Stimulated activated CD8-positive, alpha-beta memory T cell treated with anti-CD3 and anti-CD28 coated beads, Interleukin-2, amount 100 ng/mL, for 1 hour (primary cell): ENCODE data around the gene C1orf174.

Experiments
- DNase-seq, 2 donors: peaks; one replicate each; pipeline ENCODE4 v3.0.0-alpha.2; 2020; ENCODE audit warnings: low read depth in 2 of 2

The C1orf174 gene

DNA sequence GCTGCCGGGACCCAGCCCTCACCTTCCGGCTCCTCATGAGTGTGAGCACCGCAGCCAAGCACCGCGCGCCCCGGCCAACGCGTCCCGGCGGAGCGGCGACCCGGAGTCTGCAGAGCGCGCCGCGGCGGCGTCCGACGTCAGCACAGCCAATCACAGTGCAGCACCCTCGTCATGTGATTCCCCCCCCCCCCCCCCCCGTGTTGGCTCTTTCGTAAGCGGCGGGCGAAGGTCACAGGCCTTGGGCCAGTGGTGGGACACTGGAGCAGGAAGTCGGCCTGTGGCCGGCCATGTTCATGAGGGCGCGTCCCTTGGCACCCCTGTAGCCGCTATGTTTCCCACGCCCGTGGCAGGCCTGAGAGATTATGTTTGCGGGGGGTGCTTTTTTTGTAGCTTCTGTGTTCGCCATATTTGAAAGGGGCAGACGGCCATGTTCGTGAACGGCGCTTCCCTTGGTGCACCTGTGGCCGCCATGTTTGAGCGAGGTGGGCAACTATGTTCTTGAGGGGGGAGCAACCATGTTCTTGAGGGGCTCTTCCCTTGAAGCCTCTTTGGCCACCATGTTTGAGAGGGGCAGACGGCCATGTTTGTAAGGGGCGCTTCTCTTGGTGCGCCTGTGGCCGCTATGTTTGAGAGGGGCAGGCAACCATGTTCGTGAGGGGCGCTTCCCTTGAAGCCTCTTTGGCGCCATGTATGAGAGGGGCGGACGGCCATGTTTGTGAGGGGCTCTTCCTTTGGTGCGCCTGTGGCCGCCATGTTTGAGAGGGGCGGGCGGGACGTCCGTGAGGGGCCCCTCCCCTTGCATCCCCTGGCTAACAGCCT lies at the start of gene C1orf174:
Gene C1orf174 (minus strand): TSS at position 123 of the 819 bp plus-strand sequence. CDS start 86 bp downstream, at position 37.
- peak; percentile 83 to 88 for DNase-seq

DNA sequence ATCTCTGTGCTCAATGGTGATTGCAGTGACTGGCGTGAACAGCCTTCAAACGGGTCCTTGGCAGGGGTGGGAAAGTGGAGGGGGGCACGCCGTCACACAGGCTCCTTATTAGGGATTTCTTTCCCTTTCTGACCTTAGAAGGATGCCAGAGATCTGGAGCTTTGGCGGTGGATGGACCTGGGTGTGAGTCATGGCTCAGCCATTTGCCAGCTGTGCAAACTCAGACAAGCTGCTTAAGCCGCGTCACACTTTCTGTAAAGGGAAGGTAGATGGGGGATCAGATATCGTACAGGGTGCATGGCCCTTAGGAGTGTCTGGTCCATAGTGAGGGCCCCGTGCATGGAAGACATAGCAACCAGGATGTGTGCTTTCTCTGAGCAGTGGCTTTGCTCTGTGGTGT lies 48.3 kb upstream of the C1orf174 start:
- DNase-seq, result no peak

DNA sequence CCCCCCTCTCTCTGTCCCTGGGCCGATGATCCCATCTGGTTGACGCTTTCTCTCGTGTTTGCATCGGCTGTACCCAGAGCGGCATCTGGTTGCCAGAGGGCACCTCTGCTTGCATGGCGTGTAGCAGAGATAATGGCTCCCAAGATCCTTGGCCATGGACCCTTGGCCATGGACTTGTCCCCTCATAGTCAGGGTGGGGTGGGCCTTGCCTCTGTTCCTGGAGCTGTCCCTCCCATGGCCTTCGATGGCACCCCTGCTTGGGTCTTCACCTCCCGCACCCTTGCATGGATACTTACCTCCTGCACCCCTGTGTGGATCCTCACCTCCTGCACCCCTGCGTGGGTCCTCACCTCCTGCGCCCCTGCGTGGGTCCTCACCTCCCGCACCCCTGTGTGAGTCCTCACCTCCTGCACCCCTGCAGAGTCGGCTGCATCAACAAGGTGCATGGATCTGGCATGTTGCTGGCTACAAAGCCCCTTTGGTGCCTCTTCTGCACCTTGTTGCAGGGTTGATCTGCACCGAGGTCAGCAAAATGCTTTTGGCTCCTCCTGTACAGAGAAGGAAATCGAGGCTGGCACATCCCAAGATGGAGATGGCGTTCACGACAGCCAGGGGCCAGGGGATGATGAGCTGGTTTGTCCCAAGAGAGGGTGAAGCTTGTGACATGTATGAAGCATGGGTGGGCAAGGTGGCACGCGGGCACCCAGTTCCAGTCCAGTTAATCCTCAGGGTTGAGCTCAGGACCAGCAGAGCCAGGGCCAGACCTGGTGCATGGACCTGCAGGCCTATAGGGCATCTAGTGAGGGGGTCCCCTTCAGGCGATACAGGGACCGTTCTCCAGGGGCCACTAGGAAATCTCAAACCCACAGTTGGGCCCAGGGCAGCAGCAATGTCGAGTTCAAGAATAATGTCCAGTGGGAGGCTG lies 46.1 kb upstream of the C1orf174 start:
- DNase-seq, result no peak

DNA sequence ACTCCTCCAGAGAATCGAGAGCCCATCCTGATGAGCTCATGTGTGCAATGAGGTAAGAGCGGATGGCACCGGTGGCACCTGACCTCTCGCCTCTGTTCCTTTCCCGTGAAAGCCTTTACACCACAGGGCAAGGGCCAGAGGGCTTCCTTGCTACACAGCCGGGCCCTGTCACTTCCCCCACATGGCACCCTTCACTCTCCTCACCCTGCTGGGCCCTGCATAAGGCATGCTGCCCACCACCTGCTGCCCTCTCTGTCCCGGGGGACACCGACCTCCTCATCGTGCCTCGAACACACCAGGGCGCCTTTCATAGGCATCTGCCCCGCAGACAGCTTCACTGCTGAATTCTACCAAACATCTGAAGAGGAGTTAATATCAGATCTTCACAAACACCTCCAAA lies 45.1 kb upstream of the C1orf174 start:
- no peak for DNase-seq

DNA sequence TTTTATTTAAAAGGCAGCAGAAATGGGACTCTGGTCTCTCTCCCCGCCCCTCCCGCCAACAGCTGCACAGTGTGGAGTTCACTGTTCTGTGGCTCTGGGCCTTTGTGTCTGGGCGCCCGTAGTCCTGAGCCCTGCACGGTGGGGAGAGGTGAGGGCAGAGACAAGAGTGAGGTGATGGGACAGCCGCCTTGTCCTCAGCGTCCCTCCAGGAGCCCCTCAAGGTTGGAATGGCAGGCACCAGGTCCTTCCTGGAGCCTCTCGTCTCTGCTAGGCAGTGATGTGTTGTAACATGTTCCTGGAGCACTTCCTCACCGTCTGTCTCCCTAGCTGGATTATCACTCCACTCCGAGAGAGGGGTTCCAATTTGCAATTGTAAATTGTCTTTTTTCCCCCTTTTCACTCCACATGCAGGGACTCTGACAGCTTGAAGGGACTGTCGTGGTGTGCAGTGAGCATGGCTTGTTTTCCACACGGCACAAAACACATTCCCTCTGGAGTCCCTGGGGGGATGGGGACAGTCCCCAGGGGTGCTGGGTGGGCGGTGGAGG lies 44.6 kb upstream of the C1orf174 start:
- no peak for DNase-seq

DNA sequence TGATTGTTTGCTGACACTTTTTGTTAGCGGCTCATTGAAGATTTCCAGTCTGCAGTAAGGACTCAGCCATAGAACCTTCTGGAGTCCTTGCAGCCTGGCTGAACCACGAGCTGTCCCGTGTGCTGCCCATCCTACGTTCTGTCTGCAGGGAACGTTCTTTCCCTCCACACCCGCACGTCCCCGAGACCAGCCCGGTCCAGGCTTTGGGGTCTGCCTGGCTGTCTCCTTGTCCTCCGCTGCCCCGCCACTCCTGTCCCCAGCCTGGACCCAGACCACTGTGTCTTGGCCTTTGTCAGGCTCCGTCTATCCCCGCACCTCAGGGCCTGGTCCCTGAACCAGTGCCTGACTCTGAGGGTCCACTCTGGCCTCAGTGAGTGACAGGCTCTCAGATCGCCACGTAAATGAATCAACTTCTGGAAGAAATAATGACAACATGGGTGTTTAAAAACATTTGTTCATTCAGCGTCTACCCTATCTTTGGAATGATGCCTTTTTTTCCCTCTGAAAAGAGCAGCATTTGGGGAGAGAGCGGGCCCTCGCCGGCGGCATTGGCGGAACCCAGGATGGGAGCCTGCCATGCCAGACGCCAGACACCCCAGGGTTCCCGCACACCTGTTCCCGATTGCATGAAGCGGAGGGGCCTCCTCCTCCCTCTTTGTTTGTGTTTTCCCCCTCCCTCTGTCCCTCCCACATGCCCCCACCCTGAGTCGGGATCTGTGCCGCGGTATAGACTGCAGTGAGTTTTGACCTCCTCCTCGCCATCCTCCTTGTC lies 43.9 kb upstream of the C1orf174 start:
- DNase-seq, result no peak

DNA sequence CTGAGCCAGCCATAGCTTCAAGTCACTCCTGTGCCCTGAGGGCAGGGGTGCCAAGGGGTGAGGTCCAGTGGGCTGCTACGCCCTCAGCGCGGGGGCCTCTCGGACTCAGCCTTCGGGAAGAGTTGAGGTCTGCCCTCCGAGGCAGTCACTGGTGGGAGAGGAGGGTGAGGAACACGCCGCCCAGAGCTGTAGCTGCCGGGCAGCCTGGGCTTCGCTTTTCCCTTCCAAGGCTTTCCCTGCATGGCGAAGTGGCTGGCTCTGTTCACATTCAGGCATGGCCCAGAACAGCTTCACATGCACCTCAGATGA lies 43.0 kb upstream of the C1orf174 start:
- no peak for DNase-seq

DNA sequence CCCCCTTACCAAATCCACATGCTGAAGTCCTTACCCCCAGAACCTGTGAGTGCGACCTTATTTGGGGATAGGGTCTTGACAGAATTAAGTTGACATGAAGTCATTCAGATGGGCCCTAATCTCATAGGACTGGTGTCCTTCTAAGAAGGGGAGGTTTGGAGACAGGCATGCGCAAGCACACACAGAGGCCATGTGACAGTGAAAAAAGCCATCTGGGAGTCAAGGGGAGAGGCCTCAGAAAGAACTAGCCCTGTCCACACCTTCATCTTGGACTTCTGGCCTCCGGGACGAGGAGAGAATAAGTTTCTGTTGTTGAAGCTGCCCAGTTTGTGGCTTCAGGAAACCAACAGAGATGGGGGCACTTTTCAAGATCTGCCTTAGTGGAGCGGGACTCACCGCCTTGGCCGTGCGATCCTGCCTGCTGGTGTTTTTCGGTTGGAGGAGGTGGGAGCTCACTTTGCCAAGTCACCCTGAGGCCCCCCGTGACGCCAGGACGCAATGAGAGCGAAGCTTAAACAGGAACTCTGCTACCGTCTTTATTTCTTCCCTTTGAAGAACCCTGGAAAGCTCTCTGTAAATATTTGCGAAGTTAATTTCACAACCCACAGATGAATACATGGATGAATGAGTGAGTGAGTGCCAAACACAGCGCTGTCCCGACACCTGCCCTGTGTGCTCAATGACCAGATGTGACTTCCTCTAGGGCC lies 42.5 kb upstream of the C1orf174 start:
- no peak for DNase-seq

DNA sequence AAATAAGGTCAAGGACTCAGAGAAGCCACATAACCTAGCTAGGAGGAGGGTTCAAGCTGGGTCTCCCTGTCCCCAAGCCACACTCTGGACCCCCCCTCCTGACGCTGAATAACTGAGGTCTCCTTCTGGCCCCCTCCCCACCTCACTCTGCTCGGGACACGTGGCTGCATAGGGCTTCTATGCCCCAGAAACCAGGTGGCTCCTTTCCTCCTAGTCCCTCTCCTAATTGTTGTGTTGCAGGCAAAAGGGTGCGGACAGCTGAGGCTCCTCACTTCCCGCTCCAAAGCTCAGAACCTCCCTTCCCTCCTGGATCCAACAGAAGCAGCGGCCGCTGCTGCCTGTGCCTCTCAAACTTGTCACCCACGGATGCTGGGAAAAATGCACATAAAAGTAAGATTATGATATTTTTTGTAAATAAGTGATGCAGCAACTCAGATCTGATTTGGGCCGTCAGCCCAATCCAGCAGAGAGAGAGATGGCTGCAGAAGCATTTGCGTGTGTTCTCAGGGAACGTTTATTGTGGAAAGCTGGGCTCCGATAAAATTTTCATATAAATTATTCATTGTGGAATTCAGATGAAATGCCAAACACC lies 40.8 kb upstream of the C1orf174 start:
- DNase-seq, result no peak

DNA sequence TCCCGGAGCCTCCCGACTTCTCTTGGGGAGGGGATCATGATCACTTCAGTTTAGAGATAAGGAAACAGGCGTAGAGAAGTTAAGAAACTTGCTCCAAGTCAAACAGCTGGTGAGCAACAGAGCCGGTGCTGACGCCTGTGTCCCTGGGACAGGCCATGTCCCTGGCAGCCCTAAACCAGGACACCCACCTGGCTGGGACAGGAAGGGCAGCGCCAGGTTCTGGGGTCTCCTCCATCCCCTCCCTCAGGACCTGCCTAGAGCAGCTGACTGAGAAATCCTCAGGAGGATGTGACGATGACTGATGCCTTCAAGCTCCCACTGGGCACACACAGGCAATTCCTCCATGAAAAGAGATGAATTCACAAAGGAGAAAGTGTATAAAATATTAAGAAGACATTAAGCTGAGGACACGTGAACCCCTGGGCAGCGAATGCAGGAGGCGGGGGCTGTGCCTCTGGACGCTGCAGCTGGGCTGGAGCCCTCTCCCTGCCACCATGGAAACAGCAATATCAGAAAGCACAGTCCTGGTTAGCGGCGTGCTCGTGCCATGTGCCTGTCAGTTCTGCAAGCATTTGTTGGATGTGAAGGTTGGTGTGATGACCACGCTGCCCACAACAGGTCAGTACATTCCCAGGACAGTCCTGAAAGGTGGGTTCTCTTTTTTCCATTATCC lies 40.1 kb upstream of the C1orf174 start:
- no peak for DNase-seq

DNA sequence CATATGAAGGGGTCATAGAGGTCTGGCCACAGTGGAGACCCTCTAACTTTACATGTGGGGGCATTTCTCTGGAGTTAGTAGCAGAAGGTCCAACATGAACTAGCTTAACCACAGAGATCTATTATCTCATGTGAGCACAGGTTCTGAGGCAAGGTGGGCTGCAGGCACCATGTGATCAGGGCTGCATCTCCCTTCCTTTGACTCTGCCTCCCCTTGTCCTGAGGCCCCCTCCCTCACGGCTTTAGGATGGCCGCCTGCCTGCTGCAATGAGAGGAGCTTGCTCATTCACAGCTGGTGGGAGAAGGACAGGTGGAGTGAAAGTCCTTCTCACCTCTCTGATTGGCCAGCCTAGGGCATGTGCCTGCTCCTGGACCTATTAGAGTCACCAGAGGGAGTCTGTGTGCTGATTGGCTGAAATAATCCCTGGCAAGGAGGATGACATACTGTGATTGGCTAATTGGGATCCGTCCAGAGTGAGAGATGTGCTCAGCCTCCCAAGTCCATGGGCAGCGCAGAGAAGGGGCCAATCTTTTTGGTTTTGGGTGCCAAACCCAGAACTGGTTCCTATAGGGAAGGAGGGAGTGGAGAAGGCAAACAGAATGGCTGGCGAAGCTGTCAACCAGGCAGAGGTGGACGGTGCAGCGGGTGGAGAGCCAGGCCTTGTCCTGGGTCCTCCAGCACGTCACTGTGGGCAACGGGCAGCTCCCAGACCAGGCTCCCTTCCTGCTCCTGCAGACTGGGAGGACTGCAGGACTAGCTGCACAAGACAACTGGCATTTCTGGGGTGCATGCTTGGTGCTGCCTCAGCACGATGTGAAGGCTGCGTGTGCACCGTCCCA lies 39.4 kb upstream of the C1orf174 start:
- DNase-seq, result no peak

DNA sequence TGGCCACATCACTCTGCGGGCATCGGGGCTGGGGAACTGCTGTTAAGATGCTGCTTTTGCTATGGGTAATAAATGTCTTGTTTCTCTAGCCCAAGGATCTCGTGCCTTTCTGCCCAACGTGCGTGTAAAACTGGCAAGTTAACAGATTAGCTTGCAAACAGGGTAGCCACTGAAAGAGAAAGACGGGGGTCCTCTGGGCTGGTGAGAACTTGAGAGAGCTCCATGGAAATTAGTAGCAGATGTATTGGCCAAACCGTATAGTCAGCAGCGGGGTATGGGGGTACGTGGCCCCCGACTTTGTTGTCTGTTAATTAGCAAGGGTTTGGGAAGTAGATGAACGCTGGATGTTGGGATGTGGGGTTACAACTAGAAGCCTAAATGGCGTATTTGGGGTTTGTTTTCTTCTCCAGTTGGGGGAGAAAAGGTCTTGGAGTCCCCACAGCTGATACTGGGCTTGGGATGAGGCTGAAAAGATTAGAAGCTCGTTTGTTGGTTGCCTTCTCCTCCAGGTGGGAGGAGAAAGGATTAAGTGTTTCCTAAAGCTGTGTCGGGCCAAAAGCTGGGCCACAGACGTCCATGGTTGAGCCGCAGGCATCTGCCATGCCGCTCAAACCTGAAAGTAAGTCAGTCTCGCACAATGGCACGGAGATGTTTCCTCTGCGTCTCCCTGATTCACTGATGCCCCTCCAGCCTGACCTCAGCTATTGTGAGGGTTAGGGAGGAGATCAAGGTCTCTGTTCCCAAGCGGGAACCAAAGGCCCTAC lies 32.3 kb upstream of the C1orf174 start:
- DNase-seq, result no peak

DNA sequence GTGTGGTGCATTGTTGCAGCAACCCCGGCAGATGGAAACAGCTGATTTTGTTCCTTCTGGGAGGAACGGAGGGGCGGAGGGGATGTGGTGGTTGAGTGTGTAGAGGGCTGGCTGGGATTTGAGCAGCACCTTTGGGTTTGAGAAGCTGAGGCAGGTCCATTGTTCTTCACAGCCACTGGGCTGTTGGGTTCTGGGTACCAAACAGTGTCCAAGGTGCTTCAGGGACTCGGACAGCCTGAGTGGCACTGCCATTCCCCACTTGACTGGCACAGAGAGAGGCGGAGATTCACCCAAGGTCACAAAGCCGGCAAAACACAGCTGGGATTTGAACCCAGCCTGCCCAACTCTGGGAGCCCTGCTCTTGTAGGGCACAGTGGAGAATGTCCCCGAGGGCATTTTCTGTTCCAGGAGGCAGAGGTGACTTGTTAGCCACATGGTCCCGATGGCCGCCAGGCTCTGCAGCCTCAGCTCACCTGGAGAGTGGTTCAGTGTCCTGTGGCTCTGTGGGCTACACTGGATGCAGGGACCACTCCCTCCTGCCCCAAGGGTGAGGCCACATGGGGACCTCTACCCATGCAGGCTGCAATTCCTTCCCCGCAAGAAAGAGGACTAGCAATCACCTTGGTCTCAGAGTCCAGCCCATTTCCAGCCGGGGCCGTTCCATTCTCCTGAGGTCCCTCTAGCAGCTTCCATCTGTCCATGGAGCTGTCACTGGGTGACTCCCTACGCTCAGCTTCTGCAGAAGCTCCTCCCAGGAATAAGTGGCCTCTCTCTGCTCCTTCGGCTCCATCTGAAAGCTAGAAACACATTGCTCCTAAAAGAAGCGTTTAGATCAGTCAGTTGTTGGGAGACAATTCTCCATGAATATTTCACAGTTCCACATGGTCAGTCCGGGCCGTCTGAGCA lies 31.2 kb upstream of the C1orf174 start:
- no peak for DNase-seq

DNA sequence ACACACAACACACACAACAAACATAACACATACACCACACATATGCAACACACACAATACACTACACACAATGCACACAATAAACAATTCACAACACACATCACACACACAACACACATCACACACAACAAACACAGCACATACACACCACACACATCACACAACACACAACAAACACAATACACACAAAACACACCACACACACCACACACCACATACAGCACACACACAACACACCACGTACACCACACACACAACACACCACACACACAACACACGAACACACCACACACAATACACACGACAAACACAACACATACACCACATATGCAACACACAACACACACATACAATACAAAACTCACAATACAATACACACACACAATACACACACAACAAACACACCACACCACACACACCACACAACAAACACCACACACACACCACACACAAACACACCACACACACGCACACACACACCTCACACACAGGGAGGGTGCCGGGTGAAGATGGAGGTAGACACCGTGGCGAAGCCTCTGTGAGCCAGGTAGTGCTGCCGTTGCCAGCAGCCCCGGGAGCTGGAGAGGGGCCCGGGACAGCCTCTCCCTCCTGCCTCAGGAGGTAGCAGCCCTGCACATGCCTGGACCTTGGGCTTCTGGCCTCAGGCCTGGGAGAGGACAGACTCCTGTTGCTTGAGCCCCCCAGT lies 30.4 kb upstream of the C1orf174 start:
- DNase-seq, result no peak

DNA sequence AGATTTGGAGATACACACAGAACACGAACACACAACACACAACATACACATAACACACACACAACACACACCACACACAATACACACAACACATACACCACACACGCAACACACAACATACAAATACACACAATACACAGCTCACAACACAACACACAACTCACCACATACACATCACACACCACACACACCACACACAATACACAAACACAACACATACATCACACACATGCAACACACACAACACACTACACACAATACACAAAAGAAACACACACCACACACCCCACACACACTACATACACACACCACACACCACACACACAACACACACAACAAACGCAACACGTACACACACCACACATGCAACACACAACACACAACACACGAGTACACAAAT lies 29.1 kb upstream of the C1orf174 start:
- DNase-seq, result no peak

DNA sequence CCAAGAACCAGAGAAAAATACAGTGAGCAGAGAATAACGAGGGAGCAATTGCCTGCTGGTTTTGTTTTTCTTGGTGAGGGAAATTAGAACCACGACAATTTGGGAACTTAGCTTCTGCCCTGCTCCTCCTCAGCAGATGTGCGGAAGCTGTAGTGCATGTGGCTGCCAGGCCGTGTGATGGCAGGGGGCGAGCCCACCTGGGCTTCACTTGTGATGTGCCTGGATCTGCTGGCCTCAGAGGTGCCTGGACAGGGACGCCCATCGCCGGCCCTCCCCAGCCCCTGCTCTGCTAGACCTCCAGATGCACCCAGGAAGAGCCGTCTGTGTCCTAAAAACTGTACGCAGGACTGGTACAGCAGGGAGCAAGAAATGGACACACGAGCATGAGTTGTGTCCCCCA lies 28.5 kb upstream of the C1orf174 start:
- DNase-seq, result no peak

DNA sequence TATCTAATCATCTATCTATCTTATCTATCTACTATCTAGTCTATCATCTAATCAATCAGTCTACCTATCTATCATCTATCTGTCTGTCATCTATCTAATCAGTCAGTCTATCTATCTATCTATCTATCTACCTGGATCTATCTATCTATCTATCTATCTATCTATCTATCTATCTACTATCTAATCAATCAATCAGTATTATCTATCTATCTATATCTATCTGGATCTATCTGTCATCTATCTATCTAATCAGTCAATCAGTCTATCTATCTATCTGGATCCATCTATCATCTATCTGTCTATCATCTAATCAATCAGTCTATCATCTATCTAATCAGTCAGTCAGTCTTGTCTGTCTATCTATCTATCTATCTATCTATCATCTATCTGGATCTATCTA lies 26.9 kb upstream of the C1orf174 start:
- DNase-seq, result no peak
